GM19240 (cell line): Measurements from ENCODE around the gene AQP12B.
"Not testable (repeated sequence)": the region's sequence is repeated elsewhere in the genome, so short reads cannot be mapped to it uniquely, and the experiment has no call there.

Experiments
- DNase-seq: peaks from one replicate; pipeline ENCODE4 v3.0.0; 2011; ENCODE audit warnings: low spot score; ENCODE audit not compliant: insufficient read length

Gene AQP12B

DNA sequence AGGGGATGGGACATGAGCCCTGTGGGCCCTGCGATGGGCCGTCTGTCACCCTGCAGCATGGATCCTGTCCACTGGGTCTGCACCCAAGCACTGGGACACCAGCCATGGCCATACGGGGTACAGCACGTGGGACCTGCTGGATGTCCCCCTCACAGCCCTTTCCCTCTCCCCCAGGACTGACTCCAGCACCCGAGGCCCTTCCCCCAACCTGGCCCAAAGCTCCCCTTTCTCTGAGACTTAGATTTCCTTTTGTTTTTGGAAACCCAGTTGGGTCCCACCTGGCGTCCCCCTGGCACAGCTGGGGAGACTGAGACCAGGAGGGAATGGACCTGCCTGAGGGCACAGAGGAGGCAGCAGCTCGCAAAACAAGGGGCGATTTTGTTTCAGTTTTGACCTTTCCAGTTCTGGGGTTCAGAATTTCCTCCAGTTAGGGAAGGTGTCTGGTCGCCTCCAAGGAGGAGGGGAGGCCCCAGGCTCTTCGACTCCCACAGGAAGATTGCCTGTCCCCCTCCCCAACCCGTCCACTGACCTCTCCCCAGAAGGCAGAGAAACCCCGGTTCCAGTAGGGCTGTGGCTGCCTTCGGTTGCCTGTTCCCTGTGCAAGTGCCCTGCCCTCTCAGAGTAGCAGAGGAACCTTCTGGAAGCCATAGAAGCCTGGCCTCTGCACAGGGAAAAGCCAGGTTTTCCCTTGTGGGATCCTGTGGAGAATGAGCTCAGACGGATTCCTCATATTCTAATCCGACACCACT lies 1.5 kb upstream of the AQP12B start:
- DNase-seq = not testable (repeated sequence)

DNA sequence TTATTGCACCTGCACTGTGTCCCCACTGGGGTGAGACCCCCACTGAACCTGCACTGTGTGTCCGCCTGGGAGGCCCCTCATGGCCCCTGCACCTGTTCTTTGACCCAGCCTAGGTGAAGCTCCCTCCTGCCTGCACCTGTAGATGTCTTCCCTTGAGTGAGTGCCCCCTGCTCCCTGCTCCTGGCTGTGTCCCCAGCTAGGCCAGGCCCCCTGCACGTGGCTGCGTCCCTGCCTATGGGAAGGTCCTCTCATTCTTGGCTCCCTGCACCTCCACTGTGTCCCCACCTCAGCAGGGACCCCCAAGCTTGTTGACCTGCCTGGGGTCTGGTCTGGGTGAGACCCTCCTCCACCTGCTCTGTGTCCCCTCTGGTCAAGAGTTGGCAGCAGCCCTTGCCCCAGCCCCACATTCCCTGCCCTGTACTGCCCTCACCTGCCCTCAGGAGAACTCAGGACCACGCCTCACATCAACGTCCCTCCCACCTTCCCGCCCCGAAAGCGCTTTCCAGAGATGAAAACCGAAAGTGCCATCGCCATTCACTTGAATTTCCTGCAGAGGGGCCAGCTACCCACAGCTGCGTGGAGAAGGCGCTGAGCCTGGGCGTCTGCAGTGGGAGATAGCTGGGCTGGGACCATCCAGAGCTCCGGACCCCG lies 769 bp upstream of the AQP12B start:
- not testable (repeated sequence) for DNase-seq

DNA sequence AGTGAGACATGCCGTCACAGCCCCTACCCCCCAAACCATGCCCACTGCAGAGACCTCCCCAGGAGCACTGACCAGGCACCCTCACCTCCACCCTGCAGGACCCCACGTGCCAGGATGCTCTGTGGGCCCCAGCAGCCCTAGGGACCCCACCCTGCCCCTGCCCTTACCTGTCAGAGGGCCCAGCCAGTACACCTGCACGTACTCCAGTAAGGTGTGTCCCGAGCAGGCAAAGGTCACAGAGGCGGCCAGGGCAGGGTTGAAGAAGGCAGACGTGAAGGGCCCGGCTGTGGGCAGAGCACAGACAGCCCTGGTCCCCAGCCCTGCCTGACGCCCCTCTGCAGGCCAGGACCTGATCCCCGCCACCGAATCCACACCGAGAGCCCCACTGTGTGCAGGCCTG lies 2.5 kb downstream of the AQP12B start:
- DNase-seq = not testable (repeated sequence)

DNA sequence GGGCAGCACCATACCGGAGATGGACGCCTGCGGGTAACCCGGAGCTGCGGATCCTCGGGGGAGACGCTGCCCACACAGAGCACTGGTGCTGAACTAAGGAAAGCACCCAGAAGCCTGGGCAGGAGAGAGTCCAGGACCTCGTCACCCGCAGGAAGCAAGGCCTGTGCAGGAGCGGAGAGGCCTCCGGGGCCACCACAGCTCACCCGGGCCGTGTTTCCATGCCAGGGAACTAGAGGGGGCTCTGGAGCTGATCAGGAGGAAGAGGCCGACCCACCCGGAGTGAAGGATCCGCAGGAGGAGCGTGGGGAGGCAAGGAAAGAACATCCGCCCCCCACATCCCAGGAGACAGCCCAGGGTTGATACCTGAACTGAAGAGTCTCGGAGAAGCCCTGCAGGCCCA lies 3.8 kb downstream of the AQP12B start:
- not testable (repeated sequence) for DNase-seq

DNA sequence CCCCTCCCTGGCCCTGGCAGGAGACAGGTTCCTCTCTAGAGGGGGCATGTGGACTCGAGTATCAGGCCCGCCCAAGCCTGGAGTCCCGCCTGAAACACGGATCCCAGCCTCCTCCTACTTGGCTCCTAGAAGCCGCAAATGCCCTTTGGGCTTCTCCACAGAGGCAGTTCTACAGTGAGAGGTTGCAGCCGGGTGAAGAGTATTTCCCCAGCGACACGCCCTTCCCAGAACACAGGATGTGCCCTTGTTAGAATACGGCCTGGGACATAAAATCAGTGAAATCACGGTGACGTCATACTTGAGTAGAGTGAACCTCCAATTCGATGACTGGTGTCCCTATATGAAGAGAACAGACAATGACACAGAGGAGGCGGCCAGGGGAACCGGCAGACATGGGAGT lies 4.6 kb downstream of the AQP12B start:
- DNase-seq = not testable (repeated sequence)

DNA sequence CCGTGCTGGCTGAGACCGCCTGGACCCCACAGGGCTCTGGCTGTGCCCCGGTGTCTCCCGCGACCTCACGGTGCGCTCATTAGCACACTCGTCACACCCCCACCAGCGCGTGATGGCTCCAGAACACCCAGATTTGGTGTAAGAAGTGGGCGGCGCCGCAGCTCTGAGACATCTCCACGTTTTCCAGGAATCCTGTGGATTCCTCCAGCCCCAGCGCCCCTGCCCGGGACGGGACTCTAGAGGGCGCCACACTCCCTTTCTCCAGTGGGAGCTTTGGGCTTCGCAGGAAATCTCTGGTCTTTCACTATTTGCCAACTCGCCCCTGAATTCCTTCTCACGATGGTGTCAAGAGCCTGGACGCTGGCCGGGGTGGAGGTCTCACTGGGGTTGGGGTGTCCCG lies 7.3 kb downstream of the AQP12B start:
- not testable (repeated sequence) for DNase-seq

DNA sequence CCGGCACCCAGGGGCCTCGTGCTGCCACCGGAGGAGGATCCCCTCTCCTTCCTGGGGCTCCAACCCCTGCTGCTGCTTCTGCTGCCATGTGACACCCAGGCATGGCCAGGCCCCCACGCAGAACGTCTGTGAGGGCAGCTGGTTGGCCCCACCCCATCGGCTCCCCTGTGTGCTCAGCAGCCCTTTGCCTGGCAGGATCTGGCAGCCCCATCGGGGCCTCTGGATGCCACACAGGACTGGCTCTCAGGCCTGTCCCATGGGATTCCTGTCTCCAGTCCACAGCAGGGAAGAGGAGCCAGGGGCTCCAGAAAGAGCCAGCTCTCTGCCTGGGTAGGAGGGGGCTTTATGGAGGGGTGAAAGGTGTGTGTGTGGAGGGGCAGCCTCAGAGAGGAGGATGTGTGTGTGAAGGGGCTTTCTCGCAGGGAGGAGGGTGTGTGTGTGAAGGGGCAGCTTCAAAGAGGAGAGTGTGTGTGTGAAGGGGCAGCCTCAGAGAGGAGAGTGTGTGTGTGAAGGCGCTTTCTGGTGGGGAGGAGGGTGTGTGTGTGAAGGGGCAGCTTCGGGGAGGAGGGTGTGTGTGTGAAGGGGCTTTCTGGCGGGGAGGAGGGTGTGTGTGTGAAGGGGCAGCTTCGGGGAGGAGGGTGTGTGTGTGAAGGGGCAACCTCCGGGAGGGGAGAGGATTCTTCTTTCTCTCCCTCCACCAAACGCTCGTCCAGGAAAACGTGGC lies 8.1 kb downstream of the AQP12B start:
- DNase-seq = not testable (repeated sequence)

DNA sequence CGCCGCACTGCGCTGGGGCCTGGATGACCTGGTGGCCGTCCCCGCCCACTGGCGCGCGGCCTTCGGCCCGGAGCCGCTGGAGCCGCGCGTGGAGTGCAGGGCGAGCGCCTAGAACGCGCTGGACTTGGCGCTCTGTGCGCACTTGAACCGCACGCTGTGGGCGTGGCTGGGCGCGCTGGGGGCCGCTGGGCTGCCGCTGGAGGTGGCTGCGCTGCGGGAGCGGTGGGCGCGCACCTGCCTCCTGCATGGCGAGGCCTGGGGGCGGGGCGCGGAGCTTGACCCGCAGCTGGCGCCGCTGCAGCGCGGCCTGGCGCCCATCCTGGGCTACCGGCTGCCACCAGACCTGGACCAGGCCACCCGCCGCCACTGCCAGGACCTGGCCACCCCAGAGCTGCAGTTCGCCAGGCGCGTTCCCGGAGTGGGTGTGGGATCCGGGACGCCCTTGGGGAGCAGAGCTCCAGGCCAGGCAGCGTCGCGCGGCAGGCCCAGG lies 9.9 kb downstream of the AQP12B start:
- no peak for DNase-seq

DNA sequence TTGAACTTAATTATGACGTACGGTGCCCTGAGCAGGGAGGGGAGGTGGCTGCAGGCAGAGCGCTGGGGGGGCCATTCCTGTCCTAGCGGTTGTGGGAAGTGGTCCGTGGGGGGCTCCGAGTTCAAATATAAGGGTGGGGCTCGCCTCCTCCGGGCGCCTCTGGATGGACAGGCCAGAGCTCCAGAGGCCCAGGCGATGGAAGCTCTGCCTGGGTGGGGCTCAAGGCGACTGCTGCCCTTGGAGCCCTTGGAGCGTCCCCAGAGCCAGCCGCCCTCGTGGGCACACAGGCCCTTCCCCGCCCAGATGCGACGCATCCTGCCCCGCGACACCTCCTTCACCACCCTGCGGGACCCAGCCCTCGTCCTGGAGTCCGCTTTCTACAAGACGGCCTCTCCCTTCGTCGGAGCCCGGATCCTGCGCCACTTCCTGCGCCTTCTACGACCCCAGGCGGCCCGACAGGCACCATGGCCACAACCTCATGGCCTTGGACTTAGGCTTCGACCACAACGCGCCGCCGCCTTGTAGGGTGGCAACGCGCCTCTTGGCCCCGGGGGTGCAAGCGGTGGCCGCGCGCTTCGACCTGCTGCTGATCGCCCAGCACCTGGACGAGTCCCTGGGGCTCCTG lies 10.5 kb downstream of the AQP12B start:
- no peak for DNase-seq

DNA sequence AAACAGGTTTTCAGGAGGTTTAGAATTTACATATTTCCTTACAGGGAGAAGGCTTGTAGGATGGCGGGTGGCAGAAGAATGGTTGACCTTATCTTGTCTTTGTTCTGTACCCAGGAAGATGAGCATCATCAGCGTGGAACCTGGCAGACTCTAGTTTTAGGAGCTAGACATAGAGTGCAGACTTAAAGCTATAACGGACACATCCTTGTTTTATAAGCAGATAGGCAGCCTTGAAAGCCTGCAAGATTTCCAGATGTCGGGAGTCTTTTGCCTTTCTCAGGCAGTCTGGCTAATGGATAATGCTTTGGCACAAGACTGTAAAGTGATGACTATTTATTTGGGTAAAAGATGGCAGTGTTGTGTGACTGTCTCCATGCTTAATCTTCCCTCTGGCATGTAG lies 11.7 kb downstream of the AQP12B start:
- no peak for DNase-seq

DNA sequence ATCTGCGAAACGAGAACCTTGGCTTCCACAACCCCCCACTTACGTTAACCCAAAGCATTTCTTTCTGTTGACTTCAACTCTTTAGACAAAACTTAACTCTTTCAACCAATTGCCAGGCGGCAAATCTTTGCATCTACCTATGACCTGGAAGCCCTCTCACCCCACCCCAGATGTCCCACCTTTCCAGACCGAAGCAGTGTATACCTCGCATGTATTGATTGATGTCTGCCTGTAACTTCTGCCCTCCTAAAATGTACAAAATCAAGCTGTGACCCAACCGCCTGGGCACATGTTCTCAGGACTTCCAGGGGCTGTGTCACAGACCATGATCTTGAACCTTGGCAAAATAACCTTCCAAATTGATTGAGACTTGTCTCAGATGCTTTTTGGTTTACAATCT lies 12.3 kb downstream of the AQP12B start:
- DNase-seq = no peak

DNA sequence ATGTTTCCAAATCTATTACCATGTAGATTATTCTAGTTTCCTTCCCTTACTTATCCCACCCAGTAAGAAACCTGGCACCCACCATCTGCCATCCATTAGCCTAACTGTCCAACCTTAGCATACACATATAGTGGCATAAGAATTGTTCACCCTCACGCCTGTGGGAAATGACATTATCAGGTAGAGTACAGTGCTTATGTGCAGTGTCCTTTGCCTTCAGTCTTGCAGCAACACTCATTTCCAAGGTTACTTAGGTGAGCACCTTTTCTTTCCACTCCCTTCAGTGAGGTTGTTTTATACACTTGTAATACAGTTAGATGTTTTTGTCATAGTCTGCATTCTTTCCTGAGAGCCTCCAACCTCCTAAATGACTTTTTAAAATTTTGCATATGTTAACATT lies 18.1 kb downstream of the AQP12B start:
- DNase-seq = no peak

DNA sequence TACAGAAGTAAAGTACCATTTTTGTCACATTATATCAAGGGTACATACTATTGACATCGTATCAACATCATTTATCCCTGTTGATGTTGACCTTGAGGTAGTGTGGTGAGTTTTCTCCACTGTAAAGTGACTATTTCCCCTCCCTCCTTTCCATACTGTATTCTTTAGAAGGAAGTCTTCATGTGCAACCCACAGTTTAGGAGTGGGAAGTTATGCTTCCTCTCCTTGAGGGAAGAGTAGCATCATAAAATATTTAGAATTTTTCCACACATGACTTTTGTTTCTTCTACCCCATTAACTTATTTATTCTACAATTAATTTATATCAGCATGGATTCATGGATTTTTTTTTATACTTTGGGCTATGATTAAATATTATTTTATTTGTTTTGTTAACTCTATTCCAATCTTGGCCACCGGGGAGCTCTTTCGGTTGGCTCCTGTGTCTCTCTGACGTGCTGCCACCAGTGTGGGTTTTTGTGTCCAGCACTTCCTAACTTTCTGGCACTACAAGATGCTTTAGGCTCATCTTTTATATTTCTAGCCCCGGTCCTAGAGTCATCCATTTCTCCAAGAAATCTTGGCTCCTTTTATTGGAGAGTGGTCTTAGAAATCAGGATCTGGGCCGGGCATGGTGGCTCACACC lies 19.0 kb downstream of the AQP12B start:
- DNase-seq = no peak

DNA sequence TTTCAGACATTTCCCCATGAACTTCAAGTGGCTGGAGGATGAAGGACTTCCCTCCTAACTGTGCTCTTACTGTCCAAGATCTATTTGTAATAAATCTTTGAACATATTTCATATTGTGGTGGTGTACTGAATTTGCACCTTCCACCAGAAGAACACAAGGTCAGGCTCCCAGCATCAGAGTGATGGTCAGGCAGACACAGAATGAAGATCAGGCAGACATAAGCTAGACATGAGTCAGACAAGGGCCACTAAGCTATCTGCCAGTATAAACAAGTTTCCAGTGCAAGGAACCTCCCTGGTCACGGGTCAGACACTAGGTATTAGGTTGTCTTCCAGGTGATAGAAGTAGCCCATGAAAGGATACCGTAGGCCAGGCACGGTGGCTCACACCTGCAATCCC lies 20.0 kb downstream of the AQP12B start:
- DNase-seq = no peak

DNA sequence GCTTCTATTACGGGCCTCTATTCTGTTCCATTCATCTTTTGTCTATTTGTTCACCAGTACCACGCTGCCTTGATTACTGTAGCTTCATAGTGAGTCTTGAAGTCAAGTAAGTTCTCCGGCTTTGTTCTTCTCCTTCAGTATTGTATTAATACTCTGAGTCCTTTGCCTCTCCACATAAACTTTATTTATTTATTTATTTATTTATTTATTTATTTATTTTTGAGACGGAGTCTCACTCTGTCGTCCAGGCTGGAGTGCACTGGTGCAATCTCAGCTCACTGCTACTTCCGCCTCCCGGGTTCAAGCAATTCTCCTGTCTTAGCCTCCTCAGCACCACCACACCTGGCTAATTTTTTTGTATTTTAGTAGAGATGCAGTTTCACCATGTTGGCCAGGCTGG lies 22.8 kb downstream of the AQP12B start:
- DNase-seq = not testable (repeated sequence)

DNA sequence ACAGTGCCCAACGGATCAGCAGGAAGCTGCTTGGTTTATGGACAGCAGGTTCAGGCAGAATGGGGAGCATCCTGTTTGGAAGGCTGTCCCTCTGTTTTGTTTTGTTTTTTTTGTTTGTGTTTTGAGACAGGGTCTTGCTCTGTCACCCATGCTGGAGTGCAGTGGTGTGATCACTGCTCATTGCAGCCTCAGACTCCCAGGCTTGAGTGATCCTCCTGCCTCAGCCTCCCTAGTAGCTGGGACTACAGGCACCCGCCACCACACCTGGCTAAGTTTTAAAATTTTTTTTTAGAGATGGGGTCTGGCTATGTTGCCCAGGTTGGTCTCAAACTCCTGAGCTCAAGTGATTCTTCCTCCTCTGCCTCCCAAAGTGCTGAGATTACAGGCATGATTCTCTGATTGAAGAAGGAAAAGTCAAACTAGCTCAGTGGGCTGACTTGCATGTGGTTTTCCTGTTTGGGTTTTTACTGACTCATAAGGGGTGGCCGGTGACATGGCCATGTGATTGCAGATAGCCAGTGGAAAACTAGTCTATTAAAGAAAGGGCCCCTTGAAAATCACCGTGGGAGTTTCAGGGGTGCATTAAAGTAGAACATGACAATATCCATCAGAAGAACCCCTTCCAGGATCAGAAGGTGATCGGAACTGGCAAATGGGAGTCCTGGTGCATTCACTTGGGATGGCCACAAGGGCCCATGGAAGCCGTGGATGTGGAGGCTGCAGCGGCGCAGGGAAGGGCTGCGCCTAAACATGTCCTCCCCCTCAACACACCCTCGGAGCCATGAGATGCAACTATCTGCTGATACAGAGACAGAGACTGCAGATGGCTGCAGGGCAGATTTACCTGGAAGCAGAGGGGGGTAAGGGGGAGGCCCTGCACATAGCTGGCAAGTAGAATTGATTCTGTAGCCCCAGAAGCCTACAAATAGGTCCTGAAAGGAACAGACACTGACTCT lies 26.5 kb downstream of the AQP12B start:
- DNase-seq = no peak

DNA sequence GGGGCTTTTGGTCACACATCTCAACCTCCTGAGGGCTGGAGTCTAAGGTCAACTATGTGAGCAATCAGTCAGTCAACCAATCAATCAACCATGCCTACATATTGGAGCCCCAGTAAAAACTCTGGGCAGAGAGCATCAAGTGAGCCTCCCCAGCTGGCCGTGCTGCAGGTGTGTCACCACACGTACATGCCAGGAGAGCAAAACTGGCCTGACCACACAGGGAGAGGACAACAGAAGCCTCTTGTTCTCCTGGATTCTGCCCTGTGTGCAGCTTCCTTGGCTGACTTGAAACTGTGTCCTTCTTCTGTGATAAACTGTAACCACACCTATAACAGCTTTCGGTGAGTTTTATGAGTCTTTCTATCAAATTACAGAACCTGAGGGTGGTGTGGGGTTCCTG lies 31.5 kb downstream of the AQP12B start:
- DNase-seq = no peak

DNA sequence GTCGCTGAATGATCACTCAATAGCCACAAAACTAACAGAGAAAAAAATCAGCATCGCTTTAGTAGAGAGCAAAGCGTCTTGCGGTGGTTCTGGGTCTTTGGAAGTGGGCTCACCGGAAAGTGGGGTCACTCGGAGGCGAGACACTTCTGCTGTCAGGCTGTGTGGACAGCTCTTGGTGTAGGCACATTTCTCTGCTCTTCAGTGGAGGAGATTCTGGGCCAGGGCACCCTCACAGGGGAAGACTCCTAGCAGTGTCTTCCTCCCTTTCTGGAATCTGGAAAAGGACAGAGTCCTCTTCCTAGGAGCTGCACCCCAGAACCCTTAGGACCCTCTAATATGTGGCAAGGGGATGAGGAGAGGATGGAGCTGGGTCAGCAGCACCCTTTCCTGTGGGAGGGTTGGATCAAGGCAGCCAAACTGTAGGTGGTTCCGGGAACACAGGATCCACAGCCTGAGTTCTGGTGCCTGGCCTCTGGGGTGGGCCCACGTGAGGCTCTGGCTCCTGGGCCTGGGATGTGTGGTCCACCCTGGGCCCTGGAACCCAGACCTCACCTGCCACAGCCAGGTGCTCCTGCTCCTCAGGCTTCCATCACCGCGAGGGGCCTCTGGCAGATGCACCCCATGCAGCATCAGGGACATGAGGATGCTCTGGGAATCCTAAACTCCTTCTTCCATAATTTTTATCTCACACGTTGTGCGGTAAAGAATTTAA lies 32.3 kb downstream of the AQP12B start:
- no peak for DNase-seq

DNA sequence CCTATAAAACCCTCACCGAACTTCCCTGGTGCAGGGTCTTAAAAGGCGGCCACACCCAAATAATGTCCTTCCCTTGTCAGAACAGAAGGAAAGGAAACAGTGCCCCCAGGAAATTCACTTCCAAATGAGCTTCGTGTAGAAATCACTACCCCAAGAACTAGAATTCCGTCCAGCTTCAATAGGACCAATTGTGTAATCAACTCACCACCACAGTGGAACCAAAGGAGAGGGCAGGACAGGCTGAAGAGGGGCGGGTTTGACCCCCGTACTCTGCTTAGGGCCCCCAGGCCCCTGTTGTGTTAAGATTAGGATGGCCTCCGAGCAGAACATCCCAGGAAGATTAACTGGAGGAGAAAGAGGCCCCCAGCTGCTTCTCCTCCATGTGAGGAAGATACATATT lies 33.4 kb downstream of the AQP12B start:
- DNase-seq = no peak
